ENCODE data around the gene FAM24B. TPM values are rescaled to one million over a fixed set of nuclear protein-coding genes. Genes with fewer than 3 reads are reported as not detected.

The FAM24B gene
- total RNA-seq, 3 donors from 2014 or later = 2.6 to 4.9 (median 4.7) TPM

DNA sequence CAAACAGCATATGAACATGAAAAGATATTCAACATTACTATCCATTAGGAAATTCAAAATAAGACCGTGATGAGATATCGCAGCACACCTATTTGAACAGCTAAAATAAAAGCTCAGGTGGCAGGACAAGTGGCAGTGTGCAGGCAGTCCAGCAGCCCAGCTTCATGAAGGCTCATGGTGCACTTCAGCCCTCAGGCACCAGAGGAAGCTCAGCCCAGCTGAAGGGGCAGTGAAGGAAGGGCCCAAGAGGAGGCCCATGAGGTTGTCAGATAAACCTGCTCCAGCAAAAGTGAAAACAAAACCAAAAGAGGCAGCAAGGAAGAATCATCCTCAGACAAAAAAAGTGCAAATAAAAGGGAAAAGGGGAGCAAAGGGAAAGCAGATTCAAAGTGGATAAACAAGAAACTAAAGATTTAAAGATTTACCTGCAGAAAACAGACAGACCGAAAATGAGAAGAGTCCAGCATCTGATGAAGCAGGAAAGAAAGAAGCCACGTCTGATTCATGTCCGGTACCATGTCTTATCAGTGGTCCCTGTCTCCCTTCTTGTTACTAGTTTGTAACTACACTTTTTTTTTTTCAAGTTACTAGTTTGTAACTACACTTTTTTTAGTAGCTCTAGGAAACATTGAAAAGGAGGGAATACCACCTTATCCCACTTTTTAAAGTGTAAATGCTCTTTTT lies 15.0 kb upstream of the FAM24B start:
- ATAC-seq = no peak
- intact Hi-C loops (cut with DNase I, micrococcal nuclease) = no loop called here
- H3K4me3 ChIP-seq = no peak overlapping the region
- TF ChIP-seq, protein P1, sequence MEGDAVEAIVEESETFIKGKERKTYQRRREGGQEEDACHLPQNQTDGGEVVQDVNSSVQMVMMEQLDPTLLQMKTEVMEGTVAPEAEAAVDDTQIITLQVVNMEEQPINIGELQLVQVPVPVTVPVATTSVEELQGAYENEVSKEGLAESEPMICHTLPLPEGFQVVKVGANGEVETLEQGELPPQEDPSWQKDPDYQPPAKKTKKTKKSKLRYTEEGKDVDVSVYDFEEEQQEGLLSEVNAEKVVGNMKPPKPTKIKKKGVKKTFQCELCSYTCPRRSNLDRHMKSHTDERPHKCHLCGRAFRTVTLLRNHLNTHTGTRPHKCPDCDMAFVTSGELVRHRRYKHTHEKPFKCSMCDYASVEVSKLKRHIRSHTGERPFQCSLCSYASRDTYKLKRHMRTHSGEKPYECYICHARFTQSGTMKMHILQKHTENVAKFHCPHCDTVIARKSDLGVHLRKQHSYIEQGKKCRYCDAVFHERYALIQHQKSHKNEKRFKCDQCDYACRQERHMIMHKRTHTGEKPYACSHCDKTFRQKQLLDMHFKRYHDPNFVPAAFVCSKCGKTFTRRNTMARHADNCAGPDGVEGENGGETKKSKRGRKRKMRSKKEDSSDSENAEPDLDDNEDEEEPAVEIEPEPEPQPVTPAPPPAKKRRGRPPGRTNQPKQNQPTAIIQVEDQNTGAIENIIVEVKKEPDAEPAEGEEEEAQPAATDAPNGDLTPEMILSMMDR (IDR thresholded peaks at IDR 0.05) = no peak
- DNase-seq = no peak
- no peaks in the 10 kb centered on the region for H3K9me3 ChIP-seq
- H3K4me1 ChIP-seq (ENCODE audit: low read depth) = no peaks in the 10 kb centered on the region
- H3K36me3 ChIP-seq (ENCODE audit: low read depth) = no peaks in the 10 kb centered on the region

DNA sequence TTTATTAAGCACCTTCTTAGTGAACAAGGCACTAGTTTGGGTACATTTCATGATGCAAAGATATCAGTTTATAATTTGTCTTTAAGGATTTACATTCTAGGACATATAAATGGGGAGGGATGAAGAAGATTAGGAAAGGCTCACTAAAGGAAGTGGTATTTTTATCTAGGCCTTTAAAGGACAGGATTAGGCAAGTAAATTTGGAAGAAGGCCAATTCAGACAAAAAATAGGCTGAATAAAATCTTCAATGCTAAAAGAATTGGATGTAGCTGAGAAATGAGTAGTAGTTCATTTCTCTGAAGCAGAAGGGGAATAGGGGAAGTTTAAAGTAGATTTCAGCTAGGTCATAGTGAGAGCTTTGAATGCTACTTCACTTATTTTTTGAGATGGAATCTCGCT lies 4.8 kb upstream of the FAM24B start:
- Histone ChIP-seq H3K9me3 (no peaks in the 10 kb centered on the region), H3K36me3 (ENCODE audit: low read depth) (no peaks in the 10 kb centered on the region), H3K4me3 (no peak overlapping the region), H3K4me1 (ENCODE audit: low read depth) (peaks cover 4% of the 10 kb centered on the region)
- intact Hi-C loops (cut with DNase I, micrococcal nuclease) = no loop called here
- ATAC-seq (no peak), DNase-seq (no peak)
- TF ChIP-seq, protein P1 (IDR thresholded peaks at IDR 0.05) = no peak

DNA sequence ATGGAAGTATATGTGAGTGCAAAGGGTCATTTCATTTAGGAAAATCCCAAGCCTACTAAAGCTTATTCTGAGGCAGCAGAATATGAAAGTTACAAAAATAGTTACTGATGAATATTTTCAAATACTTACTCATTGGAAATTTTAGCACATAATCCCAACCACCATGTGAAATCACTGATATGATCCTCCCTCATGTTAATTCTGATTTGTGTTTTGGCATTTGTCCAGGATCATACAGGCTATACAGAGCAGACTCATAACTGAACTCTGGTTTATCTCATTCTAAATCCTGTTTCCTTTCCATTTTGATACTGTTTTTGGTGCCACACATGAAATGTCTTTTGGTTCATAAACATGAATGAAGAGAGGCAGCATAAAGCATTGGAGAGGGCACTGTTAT lies 3.4 kb upstream of the FAM24B start:
- intact Hi-C loops (cut with DNase I, micrococcal nuclease) = no loop called here
- TF ChIP-seq, protein P1 (IDR thresholded peaks at IDR 0.05) = no peak
- ATAC-seq = no peak
- Histone ChIP-seq H3K4me1 (ENCODE audit: low read depth) (peaks cover 4% of the 10 kb centered on the region), H3K9me3 (no peaks in the 10 kb centered on the region), H3K4me3 (no peak overlapping the region), H3K36me3 (ENCODE audit: low read depth) (no peaks in the 10 kb centered on the region)
- DNase-seq = no peak

DNA sequence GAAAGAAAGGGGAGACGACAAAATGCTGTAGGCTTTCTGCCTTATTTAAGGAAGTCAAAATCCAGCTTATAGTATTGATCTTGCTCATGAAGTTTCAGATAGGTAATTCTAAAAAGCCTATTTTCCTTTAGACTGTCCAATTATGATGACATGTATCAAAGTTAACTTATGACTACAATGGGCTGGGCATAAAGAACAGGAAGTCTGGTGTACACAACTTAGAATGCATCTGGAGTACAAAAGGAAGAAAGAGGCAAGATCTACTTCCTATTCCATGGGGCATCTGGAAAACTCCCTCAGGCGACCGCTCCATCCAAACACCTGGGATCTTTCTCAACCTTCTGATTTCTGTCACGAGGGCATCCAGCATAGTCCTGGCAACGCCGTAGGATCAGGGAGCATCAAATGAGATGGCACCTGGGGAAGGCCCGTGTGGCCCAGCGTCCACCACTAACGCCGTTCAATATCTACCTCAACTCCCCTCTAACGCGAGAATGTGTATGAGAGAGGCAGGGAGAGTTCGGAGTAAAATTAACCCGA lies 512 bp downstream of the FAM24B start:
- peaks cover 4% of the 10 kb centered on the region for H3K4me1 ChIP-seq (ENCODE audit: low read depth)
- intact Hi-C loops (cut with DNase I, micrococcal nuclease) = no loop called here
- ATAC-seq (peak; percentile 41), DNase-seq (no peak)
- H3K36me3 ChIP-seq (ENCODE audit: low read depth) = no peaks in the 10 kb centered on the region
- H3K4me3 ChIP-seq = peak overlapping the region; percentile 20
- H3K9me3 ChIP-seq = no peaks in the 10 kb centered on the region
- TF ChIP-seq, protein P1 (IDR thresholded peaks at IDR 0.05) = no peak

DNA sequence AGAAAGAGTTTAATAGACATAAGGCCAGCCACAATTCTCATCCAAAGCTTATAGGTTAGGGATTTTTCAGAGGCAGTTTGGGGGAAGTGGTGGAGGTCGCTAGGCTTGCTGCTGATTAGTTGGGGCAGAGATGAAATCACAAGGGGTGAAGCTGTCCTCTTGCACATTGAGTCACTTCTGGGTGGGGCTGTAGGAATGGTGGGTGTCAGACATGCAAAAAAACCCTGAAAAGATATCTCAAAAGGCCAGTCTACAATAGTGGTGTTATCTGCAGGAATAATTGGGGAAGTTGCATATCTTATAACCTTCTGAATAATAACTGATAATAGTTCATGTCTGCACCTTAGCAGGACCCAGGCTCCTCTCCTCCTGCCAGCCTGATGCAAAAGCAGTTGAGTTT lies 2.1 kb downstream of the FAM24B start:
- intact Hi-C loops (cut with DNase I, micrococcal nuclease) = no loop called here
- no peak for DNase-seq
- no peaks in the 10 kb centered on the region for H3K9me3 ChIP-seq
- no peak for ATAC-seq
- H3K4me3 ChIP-seq = no peak overlapping the region
- TF ChIP-seq, protein P1 (IDR thresholded peaks at IDR 0.05) = no peak
- H3K36me3 ChIP-seq (ENCODE audit: low read depth) = no peaks in the 10 kb centered on the region
- H3K4me1 ChIP-seq (ENCODE audit: low read depth) = peaks cover 4% of the 10 kb centered on the region

Measured in mucosa of descending colon (tissue), 3 donors.